ENCODE measurements around the gene BMP2K. TPM values are rescaled to one million over a fixed set of nuclear protein-coding genes. Genes with fewer than 3 reads are reported as not detected.

BMP2K gene
- total and polyA plus RNA-seq, 2 experiments from 2014 or later = 8.2 to 32.5 TPM

GRCh38 chr4:78899302-78899701, 123.2 kb downstream of the BMP2K start (continued):
- TF ChIP-seq, protein P1, sequence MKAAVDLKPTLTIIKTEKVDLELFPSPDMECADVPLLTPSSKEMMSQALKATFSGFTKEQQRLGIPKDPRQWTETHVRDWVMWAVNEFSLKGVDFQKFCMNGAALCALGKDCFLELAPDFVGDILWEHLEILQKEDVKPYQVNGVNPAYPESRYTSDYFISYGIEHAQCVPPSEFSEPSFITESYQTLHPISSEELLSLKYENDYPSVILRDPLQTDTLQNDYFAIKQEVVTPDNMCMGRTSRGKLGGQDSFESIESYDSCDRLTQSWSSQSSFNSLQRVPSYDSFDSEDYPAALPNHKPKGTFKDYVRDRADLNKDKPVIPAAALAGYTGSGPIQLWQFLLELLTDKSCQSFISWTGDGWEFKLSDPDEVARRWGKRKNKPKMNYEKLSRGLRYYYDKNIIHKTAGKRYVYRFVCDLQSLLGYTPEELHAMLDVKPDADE (IDR thresholded peaks at IDR 0.05) = no peak
- TF ChIP-seq, protein P2, sequence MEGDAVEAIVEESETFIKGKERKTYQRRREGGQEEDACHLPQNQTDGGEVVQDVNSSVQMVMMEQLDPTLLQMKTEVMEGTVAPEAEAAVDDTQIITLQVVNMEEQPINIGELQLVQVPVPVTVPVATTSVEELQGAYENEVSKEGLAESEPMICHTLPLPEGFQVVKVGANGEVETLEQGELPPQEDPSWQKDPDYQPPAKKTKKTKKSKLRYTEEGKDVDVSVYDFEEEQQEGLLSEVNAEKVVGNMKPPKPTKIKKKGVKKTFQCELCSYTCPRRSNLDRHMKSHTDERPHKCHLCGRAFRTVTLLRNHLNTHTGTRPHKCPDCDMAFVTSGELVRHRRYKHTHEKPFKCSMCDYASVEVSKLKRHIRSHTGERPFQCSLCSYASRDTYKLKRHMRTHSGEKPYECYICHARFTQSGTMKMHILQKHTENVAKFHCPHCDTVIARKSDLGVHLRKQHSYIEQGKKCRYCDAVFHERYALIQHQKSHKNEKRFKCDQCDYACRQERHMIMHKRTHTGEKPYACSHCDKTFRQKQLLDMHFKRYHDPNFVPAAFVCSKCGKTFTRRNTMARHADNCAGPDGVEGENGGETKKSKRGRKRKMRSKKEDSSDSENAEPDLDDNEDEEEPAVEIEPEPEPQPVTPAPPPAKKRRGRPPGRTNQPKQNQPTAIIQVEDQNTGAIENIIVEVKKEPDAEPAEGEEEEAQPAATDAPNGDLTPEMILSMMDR (conservative IDR thresholded peaks at IDR 0.05; ENCODE audit: low read depth in 2 of 2) = no peak
- no peak for TF ChIP-seq JUNB (IDR thresholded peaks at IDR 0.05; ENCODE audit: unreplicated experiment)

DNA sequence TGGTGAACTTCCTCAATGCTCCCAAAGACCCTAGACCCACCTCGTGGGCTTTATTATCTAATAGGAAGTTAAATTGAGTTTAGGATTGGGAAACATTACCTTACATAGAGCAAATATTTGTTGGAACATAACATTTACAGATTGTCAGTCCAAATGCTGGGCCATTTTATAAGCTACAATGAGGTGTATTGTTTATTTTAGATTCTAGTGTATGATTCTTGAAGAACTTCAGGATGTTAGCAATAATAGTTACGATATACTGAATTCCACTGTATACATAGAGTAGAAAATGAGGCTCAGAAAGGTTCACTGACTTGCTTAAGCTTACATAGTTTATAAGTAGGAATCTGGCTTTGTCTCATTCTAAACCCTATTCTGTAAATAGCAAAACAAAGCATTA, 125.7 kb downstream of the BMP2K start:
- Mint-ChIP-seq H3K36me3 (ENCODE audit: low read depth) (no peaks in the 10 kb centered on the region), H3K9me3 (no peaks in the 10 kb centered on the region), H3K27ac (no peak overlapping the region), H3K27me3 (ENCODE audit: insufficient read depth, low read depth, poor library complexity) (no peaks in the 10 kb centered on the region), H3K4me1 (no peaks in the 10 kb centered on the region), H3K4me3 (no peak overlapping the region)
- no peaks in the 10 kb centered on the region for H4K20me1 ChIP-seq (replicated peaks; ENCODE audit: insufficient read depth)
- no peaks in the 10 kb centered on the region for H3K4me1 ChIP-seq (ENCODE audit: insufficient read depth)
- H3K79me2 ChIP-seq (replicated peaks; ENCODE audit: insufficient read depth) = no peaks in the 10 kb centered on the region
- no peaks in the 10 kb centered on the region for H3F3A ChIP-seq (replicated peaks; ENCODE audit: low read depth)
- H3K4me2 ChIP-seq = no peak overlapping the region
- no peaks in the 10 kb centered on the region for H3K9me2 ChIP-seq (ENCODE audit: insufficient read depth)
- no peaks in the 10 kb centered on the region for H3K36me3 ChIP-seq (ENCODE audit: insufficient read depth)
- H3K27ac ChIP-seq (ENCODE audit: low read depth) = no peak overlapping the region
- H2AFZ ChIP-seq = no peak overlapping the region
- no peak for DNase-seq (ENCODE audit: low spot score)
- no peaks in the 10 kb centered on the region for H3K27me3 ChIP-seq (ENCODE audit: insufficient read depth)
- ATAC-seq = no peak
- H3K4me3 ChIP-seq = no peak overlapping the region
- TF ChIP-seq EZH2phosphoT487 (IDR thresholded peaks at IDR 0.05; ENCODE audit: unreplicated experiment) = no peak
- TF ChIP-seq, protein P3, sequence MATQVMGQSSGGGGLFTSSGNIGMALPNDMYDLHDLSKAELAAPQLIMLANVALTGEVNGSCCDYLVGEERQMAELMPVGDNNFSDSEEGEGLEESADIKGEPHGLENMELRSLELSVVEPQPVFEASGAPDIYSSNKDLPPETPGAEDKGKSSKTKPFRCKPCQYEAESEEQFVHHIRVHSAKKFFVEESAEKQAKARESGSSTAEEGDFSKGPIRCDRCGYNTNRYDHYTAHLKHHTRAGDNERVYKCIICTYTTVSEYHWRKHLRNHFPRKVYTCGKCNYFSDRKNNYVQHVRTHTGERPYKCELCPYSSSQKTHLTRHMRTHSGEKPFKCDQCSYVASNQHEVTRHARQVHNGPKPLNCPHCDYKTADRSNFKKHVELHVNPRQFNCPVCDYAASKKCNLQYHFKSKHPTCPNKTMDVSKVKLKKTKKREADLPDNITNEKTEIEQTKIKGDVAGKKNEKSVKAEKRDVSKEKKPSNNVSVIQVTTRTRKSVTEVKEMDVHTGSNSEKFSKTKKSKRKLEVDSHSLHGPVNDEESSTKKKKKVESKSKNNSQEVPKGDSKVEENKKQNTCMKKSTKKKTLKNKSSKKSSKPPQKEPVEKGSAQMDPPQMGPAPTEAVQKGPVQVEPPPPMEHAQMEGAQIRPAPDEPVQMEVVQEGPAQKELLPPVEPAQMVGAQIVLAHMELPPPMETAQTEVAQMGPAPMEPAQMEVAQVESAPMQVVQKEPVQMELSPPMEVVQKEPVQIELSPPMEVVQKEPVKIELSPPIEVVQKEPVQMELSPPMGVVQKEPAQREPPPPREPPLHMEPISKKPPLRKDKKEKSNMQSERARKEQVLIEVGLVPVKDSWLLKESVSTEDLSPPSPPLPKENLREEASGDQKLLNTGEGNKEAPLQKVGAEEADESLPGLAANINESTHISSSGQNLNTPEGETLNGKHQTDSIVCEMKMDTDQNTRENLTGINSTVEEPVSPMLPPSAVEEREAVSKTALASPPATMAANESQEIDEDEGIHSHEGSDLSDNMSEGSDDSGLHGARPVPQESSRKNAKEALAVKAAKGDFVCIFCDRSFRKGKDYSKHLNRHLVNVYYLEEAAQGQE (IDR thresholded peaks at IDR 0.05; ENCODE audit: unreplicated experiment) = no peak
- TF ChIP-seq ZNF462 (CRISPR knock-in tag; IDR thresholded peaks at IDR 0.05) = no peak
- no peak for TF ChIP-seq NANOG (IDR thresholded peaks at IDR 0.05; ENCODE audit: borderline replicate concordance)
- no peak for TF ChIP-seq EZH2 (IDR thresholded peaks at IDR 0.05; ENCODE audit: low read depth, unreplicated experiment)
- TF ChIP-seq, protein P1 (IDR thresholded peaks at IDR 0.05) = no peak
- TF ChIP-seq CREB1 (CRISPR knock-in tag; IDR thresholded peaks at IDR 0.05; ENCODE audit: low read depth) = no peak

All from GM23338 (cell line).